NCI-H146 treated with DMSO at 0.1 percent for 48 hours (cell line): ENCODE measurements around the gene CALHM4.

Source experiments
- DNase-seq: peaks from one replicate; lab custom pipeline; 2025; ENCODE audit not compliant: unreplicated experiment; lab: John Stamatoyannopoulos, UW

The CALHM4 gene, protein sequence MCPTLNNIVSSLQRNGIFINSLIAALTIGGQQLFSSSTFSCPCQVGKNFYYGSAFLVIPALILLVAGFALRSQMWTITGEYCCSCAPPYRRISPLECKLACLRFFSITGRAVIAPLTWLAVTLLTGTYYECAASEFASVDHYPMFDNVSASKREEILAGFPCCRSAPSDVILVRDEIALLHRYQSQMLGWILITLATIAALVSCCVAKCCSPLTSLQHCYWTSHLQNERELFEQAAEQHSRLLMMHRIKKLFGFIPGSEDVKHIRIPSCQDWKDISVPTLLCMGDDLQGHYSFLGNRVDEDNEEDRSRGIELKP

DNA sequence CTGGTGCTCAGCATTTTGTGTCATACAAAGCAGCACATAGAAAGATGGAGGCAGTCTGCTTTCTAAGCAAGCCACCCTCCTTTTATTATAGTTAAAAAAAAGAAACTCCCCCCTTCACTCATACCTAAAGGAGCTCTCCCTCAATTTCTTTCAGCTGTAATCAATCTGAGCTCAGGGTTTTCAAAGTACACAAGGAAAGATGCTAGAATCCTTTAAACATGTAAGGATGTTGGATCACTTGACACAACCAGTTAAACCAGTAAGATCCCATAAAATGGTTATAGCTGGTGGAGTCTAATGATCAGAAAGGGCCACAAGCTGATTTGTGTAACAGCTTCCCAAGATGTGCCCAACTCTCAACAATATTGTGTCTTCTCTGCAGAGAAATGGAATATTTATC is at the start of gene CALHM4:
Gene CALHM4 (plus strand): TSS at position 301 of the 400 bp plus-strand sequence. CDS start 43 bp downstream, at position 344.
- DNase-seq, result no peak

DNA sequence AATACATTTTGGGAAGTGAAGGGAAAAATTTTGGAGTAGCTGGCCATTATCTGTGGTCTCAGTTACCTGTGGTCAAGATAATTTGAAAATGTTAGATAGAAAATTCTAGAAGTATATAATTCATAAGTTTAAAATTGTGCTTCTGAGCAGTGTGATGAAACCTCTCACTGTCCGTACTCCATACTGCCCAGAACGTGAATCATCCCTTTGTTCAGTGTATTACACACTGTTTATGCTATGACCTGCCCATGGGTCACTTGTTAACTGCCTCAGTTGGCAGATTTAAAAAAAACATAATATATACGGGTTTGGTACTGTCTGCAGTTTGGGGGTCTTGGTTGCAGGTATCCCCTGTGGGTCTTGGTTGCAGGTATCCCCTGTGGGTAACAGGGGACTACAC is 46.2 kb upstream of the CALHM4 start:
- no peak for DNase-seq

DNA sequence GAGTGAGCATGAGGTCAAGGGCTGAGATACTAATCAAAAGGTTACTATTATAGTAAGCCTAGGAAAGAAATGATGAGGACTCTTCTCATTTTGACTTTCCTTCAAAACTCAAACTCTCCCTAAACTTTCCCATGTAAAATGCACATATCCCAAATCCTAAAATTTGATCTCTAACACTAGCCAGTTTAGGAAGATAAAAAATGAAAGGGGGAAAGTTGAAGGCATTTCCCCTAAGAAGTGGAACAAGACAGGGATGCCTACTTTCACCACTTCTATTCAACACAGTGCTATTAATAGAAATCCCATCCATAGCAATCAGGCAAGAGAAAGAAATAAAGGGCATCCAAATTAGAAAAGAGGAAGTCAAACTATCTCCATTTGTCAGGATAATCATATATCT is 45.0 kb upstream of the CALHM4 start:
- no peak for DNase-seq

DNA sequence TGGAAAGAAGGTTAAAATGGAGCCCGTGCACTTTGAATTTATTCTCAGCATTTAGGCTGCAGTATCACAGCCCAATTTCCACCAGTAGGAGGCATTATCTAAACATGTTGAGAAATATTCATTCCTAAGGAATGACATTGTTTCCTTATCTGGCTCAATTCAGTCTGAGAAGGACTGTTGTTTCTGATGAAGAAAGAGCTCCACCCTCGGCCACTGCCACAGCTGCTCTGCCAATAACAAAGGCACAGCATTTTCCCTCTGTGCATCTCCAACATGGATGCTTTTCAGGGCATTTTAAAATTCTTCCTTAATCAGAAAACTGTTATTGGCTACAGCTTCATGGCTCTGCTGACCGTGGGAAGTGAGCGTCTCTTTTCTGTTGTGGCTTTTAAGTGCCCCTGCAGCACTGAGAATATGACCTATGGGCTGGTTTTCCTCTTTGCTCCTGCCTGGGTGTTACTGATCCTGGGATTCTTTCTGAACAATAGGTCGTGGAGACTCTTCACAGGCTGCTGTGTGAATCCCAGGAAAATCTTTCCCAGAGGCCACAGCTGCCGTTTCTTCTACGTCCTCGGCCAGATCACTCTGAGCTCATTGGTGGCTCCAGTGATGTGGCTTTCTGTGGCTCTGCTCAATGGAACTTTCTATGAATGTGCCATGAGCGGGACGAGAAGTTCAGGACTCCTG is 42.0 kb upstream of the CALHM4 start, which contains the start of gene CALHM5:
Gene CALHM5 (plus strand): TSS at position 216 of the 687 bp plus-strand sequence. CDS start 58 bp downstream, at position 274.
- no peak for DNase-seq

DNA sequence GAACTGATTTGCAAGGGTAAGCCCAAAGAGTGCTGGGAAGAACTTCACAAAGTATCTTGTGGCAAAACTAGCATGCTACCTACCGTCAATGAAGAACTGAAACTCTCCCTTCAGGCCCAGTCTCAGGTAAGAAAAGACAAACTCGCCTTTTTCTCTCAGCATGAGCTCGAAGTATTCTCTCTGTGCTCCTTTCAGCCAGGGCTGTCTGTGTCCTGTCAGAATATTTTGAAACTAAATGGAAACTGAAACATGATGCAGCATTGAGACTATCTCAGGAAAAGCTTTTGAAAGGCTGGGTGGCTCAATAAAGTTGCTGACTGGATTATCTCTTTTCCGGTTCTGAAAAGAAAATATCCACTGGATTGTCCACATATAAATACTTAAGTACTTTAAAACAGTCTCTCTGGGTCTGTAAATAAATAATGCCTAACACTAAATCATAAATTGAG is 41.4 kb upstream of the CALHM4 start:
- DNase-seq, result no peak

DNA sequence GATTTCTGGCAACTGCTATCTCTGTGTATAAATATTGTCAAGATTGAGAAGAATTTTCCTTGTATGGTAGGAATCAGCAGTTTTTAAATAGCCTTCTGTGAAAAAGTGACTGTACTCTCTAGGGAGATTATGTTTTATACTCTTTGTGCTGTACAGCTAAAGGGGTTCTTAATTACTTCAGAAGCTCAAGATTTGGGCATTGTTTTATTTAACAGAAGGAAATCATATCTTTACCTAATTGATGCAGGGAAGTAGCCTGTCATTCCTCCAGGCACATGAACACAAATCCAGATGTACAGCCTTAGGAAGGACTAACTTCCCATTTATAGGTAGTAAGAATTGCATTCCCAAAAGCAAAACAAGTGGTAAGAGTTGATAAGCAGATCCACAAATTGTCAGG is 40.8 kb upstream of the CALHM4 start:
- DNase-seq, result no peak

DNA sequence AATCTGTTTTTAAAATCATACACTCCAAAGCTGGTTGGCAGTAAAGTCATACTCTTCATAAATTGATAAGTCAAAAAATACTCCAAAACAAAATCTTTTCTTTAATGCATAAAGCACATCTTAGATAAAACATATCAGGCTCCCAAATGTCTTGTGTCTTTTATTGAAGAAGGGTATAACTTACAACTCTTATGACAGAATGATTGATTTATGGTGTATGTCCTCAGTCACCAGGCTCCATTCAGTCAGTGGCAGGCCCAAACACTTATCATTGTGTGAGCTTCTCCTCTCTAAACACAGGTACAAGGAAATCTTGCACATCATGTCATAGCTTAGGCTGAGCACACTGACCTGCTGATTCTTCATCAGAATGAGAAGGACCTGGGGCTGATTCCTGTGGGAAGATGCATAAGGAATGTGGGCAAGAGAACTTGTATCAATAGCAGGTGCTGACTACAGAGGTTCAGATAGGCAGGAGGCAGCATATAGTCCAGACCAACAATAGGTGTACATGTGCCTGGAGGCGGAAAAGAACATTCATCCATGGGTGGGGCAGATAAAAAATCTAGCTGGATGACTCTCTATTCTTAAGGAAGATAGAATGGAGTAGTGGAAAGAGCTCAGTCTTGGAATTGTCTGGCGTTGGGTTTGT is 40.2 kb upstream of the CALHM4 start:
- DNase-seq, result no peak

DNA sequence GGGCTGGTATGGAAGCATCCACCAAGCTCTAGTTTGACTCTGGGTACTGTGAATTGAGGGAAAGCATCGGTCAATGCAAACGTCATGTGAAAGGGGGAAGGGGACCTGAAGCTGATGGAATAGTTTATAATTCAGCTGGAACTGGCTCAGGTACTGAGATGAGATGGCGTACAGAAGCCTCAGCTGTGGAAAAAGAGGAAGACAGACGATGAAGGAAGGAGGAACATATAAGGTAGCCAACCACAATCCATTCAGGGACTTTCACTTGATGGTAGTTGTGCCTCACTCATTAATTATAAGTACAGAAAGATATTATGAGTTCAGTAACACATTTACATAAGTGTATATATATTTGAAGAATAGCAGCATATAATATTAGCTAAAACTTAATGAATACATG is 39.4 kb upstream of the CALHM4 start:
- DNase-seq, result no peak

DNA sequence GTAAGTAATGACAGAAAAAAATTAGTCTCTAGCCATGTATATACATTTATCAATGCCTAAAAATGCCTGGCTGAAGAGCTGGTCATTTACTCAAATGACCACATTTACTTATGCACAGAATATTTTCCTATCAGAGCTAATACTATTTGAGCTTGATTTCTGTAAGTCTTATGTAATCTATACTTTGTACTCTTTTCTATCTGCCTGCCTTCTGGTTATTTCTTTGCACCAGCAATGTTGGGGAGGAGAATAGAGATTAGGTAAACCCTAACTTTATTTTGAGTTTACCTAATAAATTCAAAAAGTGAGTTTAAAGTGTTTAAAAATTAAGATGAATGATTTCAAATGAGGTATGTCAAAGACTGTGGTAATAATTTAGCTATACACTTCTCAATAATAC is 38.4 kb upstream of the CALHM4 start:
- DNase-seq, result no peak

DNA sequence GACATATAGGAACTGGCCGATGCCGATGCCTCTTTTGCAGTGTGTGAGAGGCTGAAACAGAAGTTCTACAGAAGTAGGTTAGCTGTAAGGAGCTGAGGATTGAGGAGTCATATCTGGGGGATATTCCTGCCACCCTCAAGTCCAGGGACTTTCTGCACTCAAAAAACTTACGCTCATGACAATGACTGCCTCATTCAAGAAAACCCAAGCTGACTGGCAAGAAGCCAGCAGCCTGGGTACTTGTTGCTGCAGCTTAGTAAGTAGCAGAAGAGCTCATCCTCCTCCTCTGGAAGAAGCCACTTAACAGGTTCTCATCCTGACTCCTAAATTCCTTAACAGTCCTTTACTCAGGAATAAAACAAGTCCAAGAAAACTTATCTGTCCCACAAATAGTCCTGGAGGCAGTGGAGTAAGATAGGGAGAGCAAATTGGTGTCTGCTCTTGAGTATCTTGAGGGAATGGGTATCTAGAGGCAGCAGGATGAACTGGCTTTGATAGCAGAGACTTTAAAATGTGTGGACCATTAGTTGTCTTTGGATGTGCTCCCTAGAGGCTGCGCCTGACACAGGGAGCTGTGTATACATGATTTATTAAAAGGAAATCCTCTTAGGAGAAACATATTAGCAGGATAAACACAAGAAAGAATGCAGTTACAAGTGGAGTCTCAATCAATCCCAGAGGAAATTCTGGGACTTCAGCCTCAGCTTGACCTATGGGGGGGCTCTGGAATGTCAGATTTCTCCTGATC is 34.8 kb upstream of the CALHM4 start:
- DNase-seq, result no peak

DNA sequence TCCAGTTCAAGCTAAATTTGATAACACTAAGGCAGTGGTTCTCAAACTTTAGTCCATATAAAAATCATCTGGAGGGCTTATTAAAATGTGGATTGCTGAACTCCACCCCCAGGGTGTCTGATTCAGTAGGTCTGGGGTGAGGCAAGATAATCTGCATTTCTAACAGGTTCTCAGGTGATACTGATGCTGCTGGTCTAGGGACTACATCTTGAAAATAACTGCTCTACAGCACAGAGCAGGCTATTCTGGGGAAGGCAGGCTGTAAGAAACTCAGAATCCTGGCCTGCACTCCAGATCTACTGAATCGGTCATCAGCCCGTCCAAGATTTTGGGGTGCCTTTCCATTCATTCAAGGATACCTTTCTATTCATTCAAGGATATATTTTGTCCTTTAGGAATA is 30.7 kb upstream of the CALHM4 start:
- no peak for DNase-seq

DNA sequence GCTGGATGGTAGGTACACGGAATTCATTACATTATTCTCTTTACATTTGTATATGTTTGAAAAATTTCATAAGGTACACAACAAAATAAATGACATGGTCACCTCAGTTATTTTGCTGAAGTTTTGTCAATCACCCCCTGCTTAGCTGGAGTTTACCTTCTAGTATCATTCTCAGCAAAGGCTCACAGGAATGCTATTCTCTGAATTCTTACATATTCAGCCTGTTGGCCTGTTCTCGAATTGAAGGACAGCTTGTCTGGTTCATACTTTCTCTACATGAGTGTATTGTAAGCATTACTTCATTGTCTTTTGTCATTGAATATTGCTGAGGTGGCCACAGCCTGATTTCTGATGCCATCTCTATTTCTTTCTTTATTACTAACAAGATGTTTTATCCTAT is 29.3 kb upstream of the CALHM4 start:
- no peak for DNase-seq

DNA sequence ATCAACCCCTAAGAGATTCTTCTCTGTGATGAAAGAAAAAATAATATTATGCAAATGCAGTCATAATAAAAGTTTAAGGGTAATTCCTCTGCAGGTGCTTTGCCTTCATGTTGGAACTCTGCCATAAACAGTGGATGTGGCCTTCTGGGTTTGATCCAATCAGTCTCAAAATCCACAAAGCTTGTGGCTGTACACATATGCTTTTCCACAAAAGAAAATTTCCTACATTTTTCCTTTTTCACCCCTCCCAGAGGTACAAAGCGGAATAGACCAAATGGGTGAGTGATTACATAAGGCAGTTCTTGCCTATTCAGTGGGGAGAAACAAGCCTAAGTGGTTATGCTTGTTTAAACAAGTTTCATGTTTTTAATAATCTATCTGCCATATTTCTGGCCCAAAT is 25.4 kb upstream of the CALHM4 start:
- DNase-seq, result no peak

DNA sequence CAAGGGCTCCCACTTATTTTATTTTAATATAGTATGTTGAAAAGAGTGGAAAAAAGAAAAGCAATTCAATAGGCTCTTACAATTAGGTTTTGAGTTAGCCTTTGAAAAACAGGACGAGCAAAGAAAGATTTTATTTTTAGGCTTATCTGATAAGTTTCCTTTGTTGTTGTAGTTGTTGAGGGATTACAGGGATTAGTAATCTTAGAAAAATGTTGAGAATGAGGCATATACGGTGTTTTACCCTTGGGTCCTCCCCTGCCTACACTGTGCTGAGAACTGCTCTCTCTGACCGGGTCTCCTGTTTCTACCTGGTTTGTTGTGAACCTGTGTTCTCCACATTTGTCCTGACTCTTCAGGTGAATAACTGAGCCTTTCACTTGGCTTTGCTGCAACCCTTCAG is 24.8 kb upstream of the CALHM4 start:
- DNase-seq, result no peak

DNA sequence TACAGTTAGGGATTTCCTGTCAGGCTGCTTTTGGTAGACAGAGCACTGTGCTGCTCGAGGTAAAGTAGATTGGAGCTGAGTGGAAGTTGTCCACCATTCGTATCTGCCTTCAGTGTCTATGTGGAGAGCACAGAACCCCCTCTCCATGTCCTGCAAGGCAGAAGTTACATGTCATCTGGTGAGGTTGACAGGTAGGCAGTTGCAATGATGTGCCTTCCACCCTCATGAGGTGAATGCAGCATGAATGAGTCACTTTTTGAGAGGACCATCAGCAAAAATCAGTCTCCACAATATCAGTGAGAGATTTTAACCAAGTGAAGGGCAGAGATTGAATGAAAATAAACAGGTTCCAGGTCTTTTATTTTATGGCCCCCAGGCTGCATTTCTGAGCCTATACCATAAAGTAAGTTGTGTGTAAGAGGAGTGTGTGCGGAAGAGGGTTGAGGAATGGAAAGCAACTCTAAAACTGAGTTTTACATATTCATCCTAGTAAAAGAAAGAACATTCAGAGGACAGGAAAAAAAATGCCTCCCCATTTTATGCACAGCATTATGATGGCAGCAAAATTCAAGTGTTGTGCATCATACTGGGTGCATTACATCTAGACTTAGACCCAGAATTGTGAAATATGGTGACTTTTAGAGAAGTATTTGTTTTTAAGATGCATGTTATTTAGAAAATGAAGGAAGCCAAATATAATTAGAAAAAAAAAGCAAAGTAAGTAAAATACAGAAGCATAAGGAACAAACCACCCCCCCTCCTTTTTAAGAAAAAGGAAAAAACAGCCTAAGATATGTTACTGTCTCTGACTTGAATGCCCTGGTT is 23.9 kb upstream of the CALHM4 start:
- no peak for DNase-seq

DNA sequence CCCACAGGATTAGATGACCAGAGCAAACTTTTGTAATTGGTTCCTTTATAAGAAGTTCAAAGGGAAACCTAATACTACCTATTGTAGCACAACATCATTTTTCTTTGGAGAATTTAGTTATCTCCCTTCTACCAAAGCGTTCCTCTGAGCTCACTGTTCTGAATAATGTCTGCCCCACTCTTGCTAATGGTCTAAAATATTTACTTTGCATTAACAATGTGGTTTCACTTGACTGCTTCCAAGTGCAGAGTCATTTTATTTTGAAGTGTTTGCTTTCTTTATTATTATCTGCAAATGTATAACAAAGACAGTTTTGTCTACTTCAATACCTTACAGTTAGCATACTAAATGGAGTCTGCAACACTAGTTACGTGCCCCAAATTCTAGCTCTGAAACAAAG is 23.1 kb upstream of the CALHM4 start:
- DNase-seq, result peak; percentile 70

DNA sequence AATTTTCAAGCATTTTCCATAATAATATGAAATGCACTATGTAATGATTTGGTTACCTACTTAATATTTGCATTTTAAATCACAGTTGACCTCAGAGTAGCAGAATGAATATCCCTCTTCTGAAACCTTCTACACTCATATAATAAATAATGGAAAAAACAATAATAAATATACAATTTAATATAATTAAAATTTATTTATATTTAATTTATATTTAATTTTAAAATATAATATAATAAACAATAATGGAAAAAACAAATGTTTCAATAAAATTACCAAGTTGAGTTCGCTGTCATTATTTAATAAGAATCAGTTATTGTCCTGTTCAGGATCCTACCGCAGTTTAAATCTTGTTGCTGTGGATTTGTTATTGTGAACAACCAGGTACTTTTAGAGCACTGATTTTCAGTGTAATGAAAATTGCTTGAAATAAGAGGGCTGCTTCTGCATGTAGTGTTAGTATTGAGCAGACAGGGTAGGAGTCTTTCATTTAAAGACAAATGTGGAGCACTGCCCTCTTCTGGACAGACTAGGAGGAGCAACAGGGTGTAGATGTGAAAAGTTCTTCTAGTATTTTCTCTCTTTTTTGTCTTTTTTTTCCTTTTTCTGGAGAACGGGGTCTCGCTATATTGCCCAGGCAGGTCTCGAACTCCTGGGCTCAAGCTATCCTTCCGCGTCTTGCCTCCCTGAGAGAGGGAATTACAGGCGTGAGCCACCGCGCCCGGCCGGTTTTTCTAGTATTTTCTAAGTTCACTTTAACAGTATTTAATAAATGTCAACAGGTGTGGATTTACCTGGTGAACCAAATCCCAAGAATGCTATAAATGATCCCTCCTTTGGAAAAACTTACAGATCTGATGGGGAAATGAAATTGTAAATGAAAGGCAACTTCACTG is 21.6 kb upstream of the CALHM4 start:
- DNase-seq, result peak; percentile 22

DNA sequence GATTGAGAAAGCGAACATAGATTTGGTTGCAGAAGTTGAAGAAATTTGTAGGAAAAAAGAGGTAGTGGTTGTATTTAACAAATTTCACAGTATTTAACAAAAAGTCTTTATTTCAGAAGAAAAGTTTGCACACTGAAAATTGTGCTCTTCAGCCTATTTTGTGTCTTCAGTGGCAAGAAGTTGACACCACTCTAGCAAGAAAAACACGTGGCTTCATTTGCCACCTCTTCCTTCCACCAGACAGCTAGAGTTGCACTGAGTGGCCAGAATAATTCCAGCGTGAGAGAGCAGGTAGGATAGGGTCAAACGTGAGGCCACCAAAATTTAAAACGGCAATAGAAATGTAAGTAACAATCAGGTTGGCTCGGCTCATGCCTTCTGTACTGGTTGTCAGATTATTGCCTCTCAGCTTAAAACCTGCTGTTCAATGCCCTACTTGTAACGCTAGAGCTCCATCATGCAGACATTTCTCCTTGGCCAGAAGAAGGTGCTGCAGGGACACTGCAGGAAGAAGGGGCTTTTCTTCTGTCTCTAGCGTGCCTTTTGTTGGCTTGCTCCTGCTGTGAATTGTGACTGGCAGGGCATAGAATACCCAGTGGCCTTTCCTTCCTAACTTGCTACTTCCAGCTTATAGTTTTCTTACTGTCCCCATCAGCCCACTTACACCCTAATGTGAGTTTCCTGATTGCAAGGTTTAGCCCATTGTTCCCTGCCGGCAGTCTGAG is 20.2 kb upstream of the CALHM4 start:
- no peak for DNase-seq

DNA sequence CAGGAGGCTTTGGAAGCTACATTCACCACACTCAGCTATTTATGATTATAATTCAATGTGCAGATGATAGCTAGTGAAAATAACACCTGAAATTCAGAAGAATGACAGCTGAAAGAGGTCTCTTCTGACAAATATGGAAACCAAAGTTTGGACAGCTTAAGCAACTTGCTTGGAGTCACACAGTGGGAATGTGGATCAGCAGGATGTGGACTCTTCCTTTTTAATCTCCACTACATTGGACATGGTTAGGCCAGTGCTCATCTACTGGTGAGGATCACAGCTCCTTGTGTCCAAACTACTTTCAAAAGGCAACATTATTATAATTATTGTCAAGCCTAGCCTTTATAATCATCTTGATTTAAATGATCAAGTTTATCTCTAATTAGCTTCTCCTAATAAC is 18.4 kb upstream of the CALHM4 start:
- no peak for DNase-seq
